Activated CD8-positive, alpha-beta T cell treated with anti-CD3 and anti-CD28 coated beads, Interleukin-2, amount 10 ng/mL, durations not matched to agents 7 days and 5 days (primary cell): Measurements from ENCODE around the gene WWOX. TPM values are rescaled to one million over a fixed set of nuclear protein-coding genes. Genes with fewer than 3 reads are reported as not detected.

ENCODE experiments used
- ATAC-seq: fragments of 150-1000 bp; cut with Tn5 transposase; one replicate; pipeline ENCODE4 v1.10.0; 2021; ENCODE audit warnings: moderate library complexity
- CTCF ChIA-PET: fragments of 350-600 bp; sonication (Branson Sonifier 250); formaldehyde crosslinking; loops from one replicate; lab custom pipeline; 2021; ENCODE audit warnings: antibody characterized with exemption; lab: Charles Lee
- POLR2A ChIA-PET: fragments of 350-600 bp; sonication (Branson Sonifier 250); formaldehyde crosslinking; loops from one replicate; lab custom pipeline; 2021; ENCODE audit warnings: antibody characterized with exemption; lab: Charles Lee
- DNase-seq: peaks from one replicate; pipeline ENCODE4 v3.0.0-alpha.2; 2020
- H3K27ac Mint-ChIP-seq: one replicate; pipeline ENCODE4 v1.8.0; 2021; ENCODE audit warnings: mild to moderate bottlenecking, mixed read lengths
- H3K27me3 Mint-ChIP-seq: one replicate; pipeline ENCODE4 v1.8.0; 2021; ENCODE audit warnings: low read depth, mixed read lengths
- H3K36me3 Mint-ChIP-seq: one replicate; pipeline ENCODE4 v1.8.0; 2021; ENCODE audit warnings: low read depth, mixed read lengths
- H3K4me1 Mint-ChIP-seq: one replicate; pipeline ENCODE4 v1.8.0; 2021; ENCODE audit warnings: low read depth, mixed read lengths
- H3K4me3 Mint-ChIP-seq: one replicate; pipeline ENCODE4 v1.8.0; 2021; ENCODE audit warnings: mild to moderate bottlenecking, mixed read lengths
- H3K9me3 Mint-ChIP-seq: one replicate; pipeline ENCODE4 v1.8.0; 2022; ENCODE audit warnings: mixed read lengths; ENCODE audit not compliant: insufficient read depth
- total RNA-seq, 2 experiments: library from RNA; stranded (reverse); gene quantifications; one replicate each; pipeline ENCODE4 v1.2.3, GENCODE V29; 2021

The WWOX gene
- total RNA-seq, 2 experiments from 2014 or later = 34.4 to 34.9 TPM

DNA sequence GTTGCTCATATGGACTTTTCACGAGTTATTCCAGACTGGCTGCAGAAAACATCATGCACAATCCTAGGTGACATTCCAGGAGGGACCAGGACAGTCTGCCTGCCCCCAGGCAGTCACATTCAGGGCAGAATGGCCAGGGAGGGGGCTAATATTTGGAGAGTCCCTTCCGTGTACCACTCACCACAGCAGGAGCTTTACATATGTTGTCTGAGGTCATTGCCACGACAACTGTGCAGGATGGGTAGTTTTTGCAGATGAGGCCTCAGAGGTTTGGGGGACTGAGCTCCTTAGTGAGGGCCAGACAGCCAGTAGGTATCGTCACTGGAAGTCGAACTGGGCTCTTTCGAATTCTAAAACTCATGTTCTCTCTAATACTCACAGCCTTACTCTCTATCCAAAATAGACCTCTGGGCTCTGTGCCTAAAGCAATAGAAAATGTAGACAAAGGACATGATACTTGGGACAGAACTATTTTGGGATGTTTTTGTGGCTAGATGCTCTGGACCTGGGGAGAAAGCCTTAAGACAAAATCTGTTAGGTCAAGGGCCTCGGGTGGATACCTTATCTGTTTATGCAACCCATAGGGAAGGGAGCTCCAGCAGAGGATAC, 1162.6 kb downstream of the WWOX start:
- ATAC-seq (no peak), DNase-seq (no peak)
- H3K27ac Mint-ChIP-seq = no peak overlapping the region
- peaks cover 39% of the 10 kb centered on the region for H3K27me3 Mint-ChIP-seq
- H3K36me3 Mint-ChIP-seq = peaks cover 1% of the 10 kb centered on the region
- no peaks in the 10 kb centered on the region for H3K9me3 Mint-ChIP-seq
- POLR2A ChIA-PET = no interaction called here
- peaks cover 12% of the 10 kb centered on the region for H3K4me1 Mint-ChIP-seq
- CTCF ChIA-PET = interaction anchor here (0.9 to 1.0 kb wide), 2 partner anchors 15 to 86 kb away, joined by 3 read pairs; no protein-coding TSS in a partner anchor
- H3K4me3 Mint-ChIP-seq = no peak overlapping the region

Other genes starting within 250 kb of the WWOX start
- not detected for gene CLEC3A, start 77.1 kb upstream of the WWOX start, total RNA-seq